Keratinocyte (primary cell): ENCODE measurements around the gene RAB6D. TPM values are rescaled to one million over a fixed set of nuclear protein-coding genes. Genes with fewer than 3 reads are reported as not detected.

Experiments used
- DNase-seq: peaks from one replicate; pipeline ENCODE4 v3.0.0-alpha.2; 2011; ENCODE audit warnings: low read depth, missing footprints, low spot score
- FAIRE-seq: peaks from 2 replicates; lab custom pipeline; 2011; peaks lifted over from hg19 to GRCh38; lab: Jason Lieb, UNC
- H2AFZ ChIP-seq: 2 replicates; pipeline ENCODE4 v1.6.0; 2012; ENCODE audit warnings: low read length, control low read depth, inconsistent platforms; ENCODE audit not compliant: control insufficient read depth
- H3K27ac ChIP-seq: 2 replicates; pipeline ENCODE4 v1.5.1; 2011; ENCODE audit warnings: low read length; ENCODE audit not compliant: control insufficient read depth, insufficient read depth
- H3K27me3 ChIP-seq: 3 replicates; pipeline ENCODE4 v1.6.0; 2011; ENCODE audit warnings: low read length; ENCODE audit not compliant: control insufficient read depth, insufficient read depth; ENCODE audit errors: extremely low read depth
- H3K36me3 ChIP-seq, 2 experiments: 2 replicates in 1 of 2; 3 replicates in 1 of 2; pipeline ENCODE4 v1.5.1; 2011; ENCODE audit warnings: low read length in 2 of 2, mild to moderate bottlenecking in 1 of 2; ENCODE audit not compliant: control insufficient read depth in 2 of 2, insufficient read depth in 2 of 2; ENCODE audit errors: extremely low read depth in 1 of 2
- H3K4me1 ChIP-seq: 3 replicates; pipeline ENCODE4 v1.5.1; 2011; ENCODE audit warnings: low read length; ENCODE audit not compliant: control insufficient read depth, insufficient read depth; ENCODE audit errors: extremely low read depth
- H3K4me2 ChIP-seq: 3 replicates; pipeline ENCODE4 v1.6.0; 2011; ENCODE audit warnings: low read depth, low read length; ENCODE audit not compliant: control insufficient read depth, insufficient read depth; ENCODE audit errors: extremely low read depth
- H3K4me3 ChIP-seq, 3 experiments: fragments of 200-600 bp in 1 of 3; sonication (generic) in 1 of 3; 2 replicates in 2 of 3; 3 replicates in 1 of 3; pipeline ENCODE4 v1.5.1; 2011 to 2016; ENCODE audit warnings: low read length in 3 of 3, mild to moderate bottlenecking in 3 of 3, control low read depth in 2 of 3, inconsistent platforms in 1 of 3, low read depth in 1 of 3, mixed read lengths in 1 of 3, mixed run types in 1 of 3, moderate library complexity in 1 of 3; ENCODE audit not compliant: control insufficient read depth in 2 of 3, insufficient read depth in 2 of 3; ENCODE audit errors: extremely low read depth in 1 of 3
- H3K79me2 ChIP-seq: 2 replicates; pipeline ENCODE4 v1.6.0; 2012; ENCODE audit warnings: low read length; ENCODE audit not compliant: control insufficient read depth, insufficient read depth
- H3K9ac ChIP-seq: 3 replicates; pipeline ENCODE4 v1.6.0; 2011; ENCODE audit warnings: low read length; ENCODE audit not compliant: control insufficient read depth, insufficient read depth; ENCODE audit errors: extremely low read depth
- H3K9me1 ChIP-seq: 3 replicates; pipeline ENCODE4 v1.6.0; 2011; ENCODE audit warnings: low read length; ENCODE audit not compliant: control insufficient read depth, insufficient read depth; ENCODE audit errors: extremely low read depth
- H3K9me3 ChIP-seq: 2 replicates; pipeline ENCODE4 v1.5.1; 2012; ENCODE audit warnings: low read depth, low read length; ENCODE audit not compliant: control insufficient read depth
- H4K20me1 ChIP-seq: 3 replicates; pipeline ENCODE4 v1.6.0; 2011; ENCODE audit warnings: low read length; ENCODE audit not compliant: control insufficient read depth, insufficient read depth; ENCODE audit errors: extremely low read depth
- EZH2 ChIP-seq: IDR thresholded peaks from one replicate; pipeline ENCODE4 v1.6.1; 2012; ENCODE audit warnings: inconsistent platforms, mild to moderate bottlenecking, low read length, moderate library complexity
- dilution Hi-C: fragments of 300-500 bp; cut with MboI; formaldehyde crosslinking; loops from one replicate; pipeline ENCODE4 v1.7.0; 2020; ENCODE audit warnings: low sequenced_read_pairs; ENCODE audit not compliant: extremely low pct_ligation_motif_present
- polyA plus RNA-seq, 5 experiments: library from polyadenylated mRNA; depleted of rRNA in 3 of 5; stranded (reverse) in 3 of 5; stranded (forward) in 1 of 5; unstranded in 1 of 5; fragments of >200 nt; gene quantifications; 1 replicate in 1 of 5; 2 replicates in 3 of 5; 3 replicates in 1 of 5; pipeline versions ENCODE4 v1.2.1 to v1.2.3, GENCODE V29; 2011 to 2012; ENCODE audit warnings: missing spikeins in 2 of 5, low read depth in 1 of 5, low replicate concordance in 1 of 5
- TF ChIP-seq, protein P1 (sequence below), 3 experiments: IDR thresholded peaks in 1 of 3; conservative IDR thresholded peaks in 1 of 3; optimal IDR thresholded peaks in 1 of 3; 2 replicates in 2 of 3; 3 replicates in 1 of 3; pipeline versions ENCODE3 to v1.5.1; 2011; ENCODE audit warnings: low read length in 3 of 3, mild to moderate bottlenecking in 3 of 3, moderate library complexity in 2 of 3, control low read depth in 1 of 3, inconsistent platforms in 1 of 3; ENCODE audit not compliant: insufficient read depth in 2 of 3; ENCODE audit errors: extremely low read depth in 1 of 3

RAB6D gene
- polyA plus RNA-seq, 1 donor (not counting 4 experiments of a cell fraction or from before 2014, with no cell fraction given): 0.05 TPM

- H3K4me1 ChIP-seq: no peaks in the 10 kb centered on the region
- no peaks in the 10 kb centered on the region for H3K79me2 ChIP-seq
- H3K9ac ChIP-seq: no peak overlapping the region
- dilution Hi-C loops: no loop called here
- H3K9me3 ChIP-seq: no peaks in the 10 kb centered on the region
- no peaks in the 10 kb centered on the region for H3K9me1 ChIP-seq
- DNase-seq (no peak), FAIRE-seq (no peak)
- H3K27ac ChIP-seq: no peak overlapping the region
- no peaks in the 10 kb centered on the region for H4K20me1 ChIP-seq
- TF ChIP-seq, protein P1, sequence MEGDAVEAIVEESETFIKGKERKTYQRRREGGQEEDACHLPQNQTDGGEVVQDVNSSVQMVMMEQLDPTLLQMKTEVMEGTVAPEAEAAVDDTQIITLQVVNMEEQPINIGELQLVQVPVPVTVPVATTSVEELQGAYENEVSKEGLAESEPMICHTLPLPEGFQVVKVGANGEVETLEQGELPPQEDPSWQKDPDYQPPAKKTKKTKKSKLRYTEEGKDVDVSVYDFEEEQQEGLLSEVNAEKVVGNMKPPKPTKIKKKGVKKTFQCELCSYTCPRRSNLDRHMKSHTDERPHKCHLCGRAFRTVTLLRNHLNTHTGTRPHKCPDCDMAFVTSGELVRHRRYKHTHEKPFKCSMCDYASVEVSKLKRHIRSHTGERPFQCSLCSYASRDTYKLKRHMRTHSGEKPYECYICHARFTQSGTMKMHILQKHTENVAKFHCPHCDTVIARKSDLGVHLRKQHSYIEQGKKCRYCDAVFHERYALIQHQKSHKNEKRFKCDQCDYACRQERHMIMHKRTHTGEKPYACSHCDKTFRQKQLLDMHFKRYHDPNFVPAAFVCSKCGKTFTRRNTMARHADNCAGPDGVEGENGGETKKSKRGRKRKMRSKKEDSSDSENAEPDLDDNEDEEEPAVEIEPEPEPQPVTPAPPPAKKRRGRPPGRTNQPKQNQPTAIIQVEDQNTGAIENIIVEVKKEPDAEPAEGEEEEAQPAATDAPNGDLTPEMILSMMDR (optimal IDR thresholded peaks at IDR 0.05 in 1 of 3, IDR thresholded peaks at IDR 0.05 in 1 of 3, conservative IDR thresholded peaks at IDR 0.05 in 1 of 3; ENCODE audit: extremely low read depth in 1 of 3, insufficient read depth in 2 of 3, low read length in 3 of 3): no peak
- TF ChIP-seq EZH2: no peak
- no peak overlapping the region for H3K4me2 ChIP-seq
- H2AFZ ChIP-seq: no peak overlapping the region
- peaks cover 10% of the 10 kb centered on the region for H3K27me3 ChIP-seq
- no peaks in the 10 kb centered on the region for H3K36me3 ChIP-seq
- H3K4me3 ChIP-seq: no peak overlapping the region
Observed at GRCh38 chr2:131408207-131408606, 44.2 kb upstream of the RAB6D start.

GRCh38 chr2:131404753-131405152 lies 40.8 kb upstream of the RAB6D start:
- Histone ChIP-seq H3K9me3 (no peaks in the 10 kb centered on the region), H3K27me3 (peaks cover 13% of the 10 kb centered on the region), H3K9me1 (no peaks in the 10 kb centered on the region), H4K20me1 (peaks cover 2% of the 10 kb centered on the region), H2AFZ (no peak overlapping the region), H3K36me3 (no peaks in the 10 kb centered on the region), H3K79me2 (no peaks in the 10 kb centered on the region), H3K27ac (no peak overlapping the region), H3K4me1 (no peaks in the 10 kb centered on the region), H3K4me3 (no peak overlapping the region), H3K9ac (no peak overlapping the region), H3K4me2 (no peak overlapping the region)
- no peak for DNase-seq
- FAIRE-seq: no peak
- TF ChIP-seq, protein P1 (optimal IDR thresholded peaks at IDR 0.05 in 1 of 3, IDR thresholded peaks at IDR 0.05 in 1 of 3, conservative IDR thresholded peaks at IDR 0.05 in 1 of 3; ENCODE audit: extremely low read depth in 1 of 3, insufficient read depth in 2 of 3, low read length in 3 of 3): no peak
- TF ChIP-seq EZH2: no peak
- dilution Hi-C loops: no loop called here
